B cell (primary cell): ENCODE measurements around the gene GGT5. TPM values are rescaled to one million over a fixed set of nuclear protein-coding genes. Genes with fewer than 3 reads are reported as not detected.

ENCODE experiments used
- ATAC-seq: fragments of 200-7000 bp; cut with Tn5 transposase; one replicate; pipeline ENCODE4 v1.10.0; 2021; ENCODE audit warnings: low read depth, mild to moderate bottlenecking, moderate number of reproducible peaks, moderate library complexity
- CTCF ChIA-PET: fragments of 350-600 bp; sonication (Branson Sonifier 250); formaldehyde crosslinking; loops from one replicate; lab custom pipeline; 2021; ENCODE audit warnings: antibody characterized with exemption, inconsistent platforms; lab: Charles Lee
- POLR2A ChIA-PET: fragments of 350-600 bp; sonication (Branson Sonifier 250); formaldehyde crosslinking; loops from one replicate; lab custom pipeline; 2021; ENCODE audit warnings: antibody characterized with exemption; lab: Charles Lee
- DNase-seq: peaks from one replicate; pipeline ENCODE4 v3.0.0; 2013
- H2AFZ ChIP-seq: 2 replicates; pipeline ENCODE4 v1.6.1; 2012; ENCODE audit warnings: mild to moderate bottlenecking, low read depth, low read length; ENCODE audit not compliant: insufficient read depth, poor library complexity, severe bottlenecking
- H3K27ac ChIP-seq, 2 donors: 1 replicate in 1 of 2; 2 replicates in 1 of 2; pipeline ENCODE4 v1.5.1; 2012 to 2013; ENCODE audit warnings: low read length in 2 of 2, mild to moderate bottlenecking in 2 of 2, moderate library complexity in 1 of 2
- H3K27me3 ChIP-seq, 4 experiments: fragments of 200-600 bp in 1 of 4; sonication (generic) in 1 of 4; replicated peaks in 1 of 4; 1 replicate in 2 of 4; 2 replicates in 2 of 4; pipeline versions ENCODE4 v1.6.1 to v1.7.0; 2013 to 2016; ENCODE audit warnings: low read length in 3 of 4, mild to moderate bottlenecking in 2 of 4, mixed read lengths in 1 of 4, moderate library complexity in 1 of 4; ENCODE audit not compliant: insufficient read depth in 4 of 4, control insufficient read depth in 3 of 4; ENCODE audit errors: control extremely low read depth in 1 of 4
- H3K36me3 ChIP-seq, 2 experiments: replicated peaks in 1 of 2; 1 replicate in 1 of 2; 2 replicates in 1 of 2; pipeline versions ENCODE4 v1.6.1 to v1.7.1; 2013; ENCODE audit warnings: low read length in 1 of 2; ENCODE audit not compliant: insufficient read depth in 2 of 2, control insufficient read depth in 1 of 2; ENCODE audit errors: control extremely low read depth in 1 of 2, extremely low read depth in 1 of 2
- H3K4me1 ChIP-seq, 2 donors: fragments of 200-600 bp in 1 of 2; sonication (generic) in 1 of 2; 1 replicate in 1 of 2; 2 replicates in 1 of 2; pipeline versions ENCODE4 v1.5.1 to v1.6.1; 2013 to 2017; ENCODE audit warnings: low read length in 2 of 2; ENCODE audit not compliant: control insufficient read depth in 2 of 2, insufficient read depth in 2 of 2
- H3K4me2 ChIP-seq: replicated peaks from 2 replicates; pipeline ENCODE3; 2012; ENCODE audit warnings: mild to moderate bottlenecking, low read depth, low read length; ENCODE audit not compliant: poor library complexity, severe bottlenecking
- H3K4me3 ChIP-seq, 5 experiments: fragments of 200-600 bp in 1 of 5; sonication (generic) in 1 of 5; 1 replicate in 3 of 5; 2 replicates in 2 of 5; pipeline versions ENCODE4 v1.5.1 to v1.7.0; 2011 to 2016; ENCODE audit warnings: low read length in 4 of 5, mild to moderate bottlenecking in 4 of 5, low read depth in 2 of 5, control low read depth in 1 of 5, moderate library complexity in 1 of 5; ENCODE audit not compliant: insufficient read depth in 1 of 5; ENCODE audit errors: control extremely low read depth in 1 of 5, extremely low read depth in 1 of 5
- H3K79me2 ChIP-seq: fragments of 200-600 bp; sonication (generic); one replicate; pipeline ENCODE4 v1.6.0; 2016; ENCODE audit warnings: low read length; ENCODE audit not compliant: control insufficient read depth, insufficient read depth
- H3K9ac ChIP-seq: fragments of 200-600 bp; sonication (generic); 2 replicates; pipeline ENCODE4 v1.6.1; 2017; ENCODE audit warnings: mild to moderate bottlenecking, low read length, moderate library complexity
- H3K9me3 ChIP-seq, 3 donors: one replicate each; pipeline versions ENCODE4 v1.6.1 to v1.7.1; 2013; ENCODE audit warnings: low read length in 2 of 3; ENCODE audit not compliant: control insufficient read depth in 2 of 3, insufficient read depth in 1 of 3; ENCODE audit errors: control extremely low read depth in 1 of 3
- H4K20me1 ChIP-seq: 2 replicates; pipeline ENCODE4 v1.6.0; 2012; ENCODE audit warnings: mild to moderate bottlenecking, low read length; ENCODE audit not compliant: insufficient read depth, control insufficient read depth, poor library complexity, severe bottlenecking
- H3K27ac Mint-ChIP-seq: one replicate; pipeline ENCODE4 v1.8.0; 2021; ENCODE audit warnings: mixed read lengths
- H3K27me3 Mint-ChIP-seq: one replicate; pipeline ENCODE4 v1.8.0; 2021; ENCODE audit warnings: mixed read lengths
- H3K4me1 Mint-ChIP-seq: one replicate; pipeline ENCODE4 v1.8.0; 2021; ENCODE audit warnings: mixed read lengths
- H3K4me3 Mint-ChIP-seq: one replicate; pipeline ENCODE4 v1.8.0; 2021; ENCODE audit warnings: mixed read lengths
- H3K9me3 Mint-ChIP-seq: one replicate; pipeline ENCODE4 v1.8.0; 2022; ENCODE audit warnings: mixed read lengths; ENCODE audit not compliant: insufficient read depth
- CTCF ChIP-seq: fragments of 200-600 bp; IDR thresholded peaks from one replicate; pipeline ENCODE4 v1.8.0; 2022; ENCODE audit warnings: antibody characterized with exemption, mild to moderate bottlenecking
- EZH2 ChIP-seq: IDR thresholded peaks from 2 replicates; pipeline ENCODE4 v1.6.1; 2012; ENCODE audit warnings: borderline replicate concordance, low read depth, mild to moderate bottlenecking, moderate library complexity, low read length; ENCODE audit not compliant: insufficient read depth, poor library complexity, severe bottlenecking
- whole genome bisulfite sequencing: methylation state at CpG from one replicate; pipeline ENCODE4 v1.1.5; 2013; ENCODE audit warnings: missing lambda C conversion rate; ENCODE audit not compliant: insufficient coverage; 5-methylcytosine and 5-hydroxymethylcytosine counted together
- intact Hi-C: fragments of 100-400 bp; cut with micrococcal nuclease; formaldehyde crosslinking; loops from one replicate; pipeline ENCODE4 v1.10.0; 2022
- polyA plus RNA-seq: library from polyadenylated mRNA; depleted of rRNA; stranded (reverse); fragments of >200 nt; gene quantifications from 2 replicates; pipeline ENCODE4 v1.2.3, GENCODE V29; 2012
- total RNA-seq, 2 donors: library from RNA; stranded (reverse); fragments of 120-200 nt in 1 of 2; gene quantifications; 1 replicate in 1 of 2; 2 replicates in 1 of 2; pipeline versions ENCODE4 v1.2.3 to v1.2.4, GENCODE V29; 2013 to 2022

GGT5 gene
- total and polyA plus RNA-seq, 2 donors (not counting 1 experiment from before 2014, with no cell fraction given): not detected

- Histone ChIP-seq H3K36me3 (no peaks in the 10 kb centered on the region), H3K4me1 (peaks cover 4 to 16% of the 10 kb centered on the region in 2 donors), H4K20me1 (no peaks in the 10 kb centered on the region), H2AFZ (no peak overlapping the region), H3K9me3 (no peaks in the 10 kb centered on the region), H3K79me2 (no peaks in the 10 kb centered on the region), H3K4me2 (no peak overlapping the region), H3K4me3 (no peak overlapping the region), H3K27ac (no peak overlapping the region), H3K27me3 (no peaks in the 10 kb centered on the region), H3K9ac (no peak overlapping the region)
- Mint-ChIP-seq H3K4me3 (no peak overlapping the region), H3K27ac (no peak overlapping the region), H3K4me1 (peaks cover 6% of the 10 kb centered on the region), H3K27me3 (no peaks in the 10 kb centered on the region), H3K9me3 (no peaks in the 10 kb centered on the region)
- no peak for DNase-seq
- 96% methylated on average over 46 of the region's 51 CpGs for WGBS
- ATAC-seq: no peak
- intact Hi-C loops: loop anchor here (10.0 kb wide), 1 partner anchor 59 kb away; the partner anchor contains the start of gene GGT5
- no peak for TF ChIP-seq EZH2
- no peak for TF ChIP-seq CTCF
- CTCF ChIA-PET: no interaction called here
- POLR2A ChIA-PET: no interaction called here
Observed at GRCh38 chr22:24185501-24186351, 59.2 kb downstream of the GGT5 start.

GRCh38 chr22:24185001-24185500 is 59.8 kb downstream of the GGT5 start:
- Histone ChIP-seq H3K79me2 (no peaks in the 10 kb centered on the region), H3K27me3 (no peaks in the 10 kb centered on the region), H3K27ac (no peak overlapping the region), H2AFZ (no peak overlapping the region), H3K36me3 (no peaks in the 10 kb centered on the region), H3K4me3 (no peak overlapping the region), H3K9me3 (no peaks in the 10 kb centered on the region), H4K20me1 (no peaks in the 10 kb centered on the region), H3K4me2 (no peak overlapping the region), H3K4me1 (peaks cover 4 to 16% of the 10 kb centered on the region in 2 donors), H3K9ac (no peak overlapping the region)
- ChIA-PET CTCF (interaction anchor here (1.1 kb wide), 1 partner anchor 29 kb away, joined by 3 read pairs; no protein-coding TSS in a partner anchor), POLR2A (no interaction called here)
- Mint-ChIP-seq H3K27me3 (no peaks in the 10 kb centered on the region), H3K4me1 (peaks cover 6% of the 10 kb centered on the region), H3K27ac (no peak overlapping the region), H3K4me3 (no peak overlapping the region), H3K9me3 (no peaks in the 10 kb centered on the region)
- ATAC-seq (no peak), DNase-seq (no peak)
- 98% methylated on average over 16 of the region's 16 CpGs for WGBS
- TF ChIP-seq EZH2: no peak
- TF ChIP-seq CTCF: no peak
- intact Hi-C loops: loop anchor here (10.0 kb wide), 1 partner anchor 60 kb away; the partner anchor contains the start of gene GGT5
